Adrenal gland (tissue), 19 donors: ENCODE data around the gene TMEM45A. TPM values are rescaled to one million over a fixed set of nuclear protein-coding genes. Genes with fewer than 3 reads are reported as not detected.
"Not testable (repeated sequence)": the region's sequence is repeated elsewhere in the genome, so short reads cannot be mapped to it uniquely, and the experiment has no call there.

Experiments
- DNase-seq, 7 donors: peaks; one replicate each; pipeline ENCODE4 v3.0.0-alpha.2; 2019 to 2020
- H3K27ac ChIP-seq, 5 donors: fragments of 200-600 bp; sonication (generic) in 4 of 5; 1 replicate in 3 of 5; 2 replicates in 2 of 5; pipeline versions ENCODE4 v1.5.1 to v1.8.0; 2016 to 2020; ENCODE audit warnings: mild to moderate bottlenecking in 1 of 5
- H3K27me3 ChIP-seq: fragments of 200-600 bp; 2 replicates; pipeline ENCODE4 v1.8.0; 2021
- H3K36me3 ChIP-seq, 2 donors: fragments of 200-600 bp; replicated peaks in 1 of 2; 1 replicate in 1 of 2; 2 replicates in 1 of 2; pipeline versions ENCODE4 v1.5.1 to v1.8.0; 2018 to 2022
- H3K4me1 ChIP-seq, 2 donors: fragments of 200-600 bp; replicated peaks in 1 of 2; 1 replicate in 1 of 2; 2 replicates in 1 of 2; pipeline versions ENCODE4 v1.5.1 to v1.8.0; 2018 to 2021
- H3K4me3 ChIP-seq, 4 donors: fragments of 200-600 bp; sonication (generic) in 3 of 4; one replicate each; pipeline ENCODE4 v1.5.1; 2016 to 2018
- H3K9me3 ChIP-seq, 3 donors: fragments of 200-600 bp; sonication (generic) in 1 of 3; replicated peaks in 1 of 3; 1 replicate in 2 of 3; 2 replicates in 1 of 3; pipeline versions ENCODE4 v1.5.1 to v1.8.0; 2016 to 2021
- CTCF ChIP-seq, 6 experiments: fragments of 450-650 bp in 4 of 6; fragments of 200-600 bp in 2 of 6; sonication (generic) in 1 of 6; IDR thresholded peaks; 1 replicate in 5 of 6; 2 replicates in 1 of 6; pipeline versions ENCODE4 v1.5.1 to v1.8.0; 2016 to 2021; ENCODE audit warnings: antibody characterized with exemption in 6 of 6, mild to moderate bottlenecking in 2 of 6, moderate library complexity in 1 of 6
- POLR2A ChIP-seq, 2 donors: fragments of 450-650 bp; IDR thresholded peaks; one replicate each; pipeline ENCODE4 v1.6.1; 2017; ENCODE audit warnings: antibody characterized with exemption in 2 of 2, mild to moderate bottlenecking in 2 of 2, moderate library complexity in 1 of 2
- WGBS, 4 donors: extraction: QIAGEN DNeasy Blood & Tissue Kit in 2 of 4; methylation state at CpG; one replicate each; pipeline versions ENCODE4 v1.1.5 to v1.1.7; 2013 to 2017; 5-methylcytosine and 5-hydroxymethylcytosine counted together
- intact Hi-C, 2 donors: fragments of 100-400 bp; cut with DNase I; formaldehyde crosslinking; loops; one replicate each; pipeline versions ENCODE4 v1.14.1 to v1.15.0; 2022 to 2023
- long read RNA-seq, 10 donors: library from polyadenylated mRNA in 3 of 10; unstranded in 2 of 10; stranded (forward) in 1 of 10; transcript quantifications; one replicate each; pipeline ENCODE4 v2.0.0 and lab custom pipeline, GENCODE V29; 2021 to 2026
- polyA plus RNA-seq, 3 donors: library from polyadenylated mRNA; stranded (reverse); fragments of 200-250 nt in 2 of 3; fragments of 350-450 nt in 1 of 3; fragmentation: Illumina TruSeq in 1 of 3; extraction: RNeasy Lipid Tissue Mini Kit (QIAGEN cat#74804) in 1 of 3; gene quantifications; one replicate each; pipeline ENCODE4 v1.2.3, GENCODE V29; 2013 to 2014
- total RNA-seq, 9 donors: library from RNA; depleted of rRNA in 4 of 9; stranded (reverse); fragments of >200 nt in 4 of 9; fragments of 120-200 nt in 1 of 9; fragmentation: NEBNext Ultra II Directional in 1 of 9; extraction: Animal tissue kit (Norgen Biotek cat#: 25700) in 1 of 9; gene quantifications; one replicate each; pipeline versions ENCODE4 v1.1.0 to v1.2.4, GENCODE V29; 2013 to 2023
- donor health status: healthy with polysubstance abuse.
- donor health status: Bipolar disorder and iron deficiency.
- donor health status: DM: yes; HTN: yes; CAD: no.
- donor health status: DM: no; HTN: no; CAD: no.
- donor health status: DM: no; HTN: no; CAD: no.
- donor health status: DM: yes; HTN: yes; CAD: no.

TMEM45A gene
- total RNA-seq (10 to 100 TPM; 17.7 to 38.7 (median 28.4) TPM), polyA plus RNA-seq (10 to 100 TPM in 2 of 3 donors, 1 to 10 TPM in 1; 9.8 to 33.6 (median 12.2) TPM)
- long read RNA-seq, donor 1, transcript TMEM45A-201 (6 exons, 1,567 nt) = major isoform, 8 of 27 reads
- long read RNA-seq, donor 1, partial matches to known transcripts = 12 of 27 reads
- long read RNA-seq, donor 1, other reads (novel, unspliced or antisense) = 7 of 27 reads
- long read RNA-seq, donor 2, partial matches to known transcripts = 5 of 8 reads
- long read RNA-seq, donor 2, other reads (novel, unspliced or antisense) = 0 of 8 reads
- long read RNA-seq, donor 3, transcript TMEM45A-201 (6 exons, 1,567 nt) = major isoform, 5 of 12 reads
- long read RNA-seq, donor 3, partial matches to known transcripts = 0 of 12 reads
- long read RNA-seq, donor 3, other reads (novel, unspliced or antisense) = 5 of 12 reads
- long read RNA-seq, donor 4, transcript TMEM45A-201 (6 exons, 1,567 nt) = major isoform, 17 of 43 reads
- long read RNA-seq, donor 4, partial matches to known transcripts = 1 of 43 reads
- long read RNA-seq, donor 4, other reads (novel, unspliced or antisense) = 25 of 43 reads
- long read RNA-seq, donor 5, transcript TMEM45A-201 (6 exons, 1,567 nt) = major isoform, 23 of 65 reads
- long read RNA-seq, donor 5, partial matches to known transcripts = 0 of 65 reads
- long read RNA-seq, donor 5, other reads (novel, unspliced or antisense) = 42 of 65 reads
- long read RNA-seq, donor 6, transcript TMEM45A-201 (6 exons, 1,567 nt) = major isoform, 9 of 19 reads
- long read RNA-seq, donor 6, partial matches to known transcripts = 0 of 19 reads
- long read RNA-seq, donor 6, other reads (novel, unspliced or antisense) = 10 of 19 reads
- long read RNA-seq, donor 7, partial matches to known transcripts = 0 of 1 reads
- long read RNA-seq, donor 7, other reads (novel, unspliced or antisense) = 0 of 1 reads
- long read RNA-seq, donor 8, transcript TMEM45A-201 (6 exons, 1,567 nt) = major isoform, 6 of 15 reads
- long read RNA-seq, donor 8, partial matches to known transcripts = 9 of 15 reads
- long read RNA-seq, donor 8, other reads (novel, unspliced or antisense) = 0 of 15 reads
- long read RNA-seq, donor 9, transcript TMEM45A-201 (6 exons, 1,567 nt) = major isoform, 5 of 11 reads
- long read RNA-seq, donor 9, partial matches to known transcripts = 0 of 11 reads
- long read RNA-seq, donor 9, other reads (novel, unspliced or antisense) = 6 of 11 reads
- long read RNA-seq, donor 10, transcript TMEM45A-201 (6 exons, 1,567 nt) = major isoform, 5 of 5 reads
- long read RNA-seq, donor 10, partial matches to known transcripts = 0 of 5 reads
- long read RNA-seq, donor 10, other reads (novel, unspliced or antisense) = 0 of 5 reads

GRCh38 chr3:100492059-100493006 is at the start of gene TMEM45A:
TMEM45A (plus strand) TSS chr3:100492619; CDS start chr3:100555212, 62,593 bp downstream.
- DNase-seq = peak; percentile 96 to 98 (median 97)
- Histone ChIP-seq H3K36me3 (no peaks in the 10 kb centered on the region), H3K27me3 (no peaks in the 10 kb centered on the region), H3K9me3 (no peaks in the 10 kb centered on the region), H3K4me1 (peaks cover 3 to 10% of the 10 kb centered on the region in 2 donors), H3K4me3 (peak within 1 kb of the TSS in 3 of 4 donors; percentile 16 to 78 (median 61)), H3K27ac (peak within 1 kb of the TSS in 4 of 5 donors; percentile 59 to 88 (median 82))
- intact Hi-C loops = no loop called here
- TF ChIP-seq POLR2A (IDR thresholded peaks at IDR 0.05) (peak; percentile 68 to 91), CTCF (IDR thresholded peaks at IDR 0.05) (no peak)
- 0 to 3% (median 0%) methylated on average over 28 to 56 of the region's 56 CpGs for WGBS, 4 donors

DNA sequence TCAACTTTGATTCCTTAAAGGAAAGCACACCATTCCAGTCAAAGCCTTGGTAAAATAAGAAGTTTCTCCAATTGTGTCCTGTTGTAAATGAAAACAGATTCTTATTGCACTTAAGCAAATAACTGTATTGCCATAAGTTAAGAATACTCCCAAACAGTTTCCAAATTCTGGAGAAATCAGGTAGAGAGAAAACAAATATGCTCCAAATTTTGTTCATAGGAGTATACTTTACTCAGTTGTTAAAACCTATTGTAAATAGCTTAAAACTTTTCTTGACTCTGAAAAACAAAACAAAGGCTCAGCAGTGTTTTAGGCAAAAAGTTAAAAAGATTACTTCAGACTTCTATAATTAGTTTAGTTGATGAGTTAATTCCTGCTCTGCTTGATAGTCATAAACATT is 48.7 kb upstream of the TMEM45A start:
- Histone ChIP-seq H3K9me3 (no peaks in the 10 kb centered on the region), H3K27ac (no peak overlapping the region), H3K4me1 (no peaks in the 10 kb centered on the region), H3K36me3 (no peaks in the 10 kb centered on the region), H3K27me3 (no peaks in the 10 kb centered on the region), H3K4me3 (no peak overlapping the region)
- intact Hi-C loops = no loop called here
- no peak for DNase-seq
- TF ChIP-seq POLR2A (IDR thresholded peaks at IDR 0.05) (no peak), CTCF (IDR thresholded peaks at IDR 0.05) (no peak)

- 95 to 99% (median 96%) methylated on average over 3 of the region's 3 CpGs for WGBS, 4 donors
- intact Hi-C loops = not testable (repeated sequence)
Measured at GRCh38 chr3:100447067-100447466, 45.4 kb upstream of the TMEM45A start.

DNA sequence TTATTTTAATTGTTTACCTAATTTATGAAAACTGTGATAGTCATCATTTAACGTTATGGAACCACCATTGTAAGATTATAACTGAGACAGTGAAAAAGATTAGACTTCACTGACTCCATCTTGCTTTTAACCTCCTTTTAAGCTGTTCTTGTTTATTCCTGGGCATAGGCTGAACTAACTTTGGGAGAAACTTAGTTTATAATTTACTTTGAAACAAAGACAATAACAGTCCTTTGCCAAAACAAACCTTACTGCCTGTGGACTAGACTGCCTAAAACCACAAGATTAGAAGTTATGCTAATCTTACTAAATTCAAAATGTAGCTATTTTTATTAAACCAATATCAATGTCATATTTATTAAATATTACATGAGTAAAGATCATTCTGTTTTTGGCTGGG is 44.3 kb upstream of the TMEM45A start:
- WGBS, 4 donors = 91 to 97% (median 95%) methylated on average over 1 of the region's 1 CpG

More at GRCh38 chr3:100447067-100447466, 45.4 kb upstream of the TMEM45A start:
- not testable (repeated sequence) for H3K4me1 ChIP-seq, H3K9me3 ChIP-seq, DNase-seq, H3K36me3 ChIP-seq, H3K4me3 ChIP-seq, H3K27me3 ChIP-seq, H3K27ac ChIP-seq

More for the DNA sequence above, 44.3 kb upstream of the TMEM45A start:
- no peak for DNase-seq
- no peaks in the 10 kb centered on the region for H3K9me3 ChIP-seq
- intact Hi-C loops = no loop called here
- no peak overlapping the region for H3K27ac ChIP-seq
- H3K36me3 ChIP-seq = no peaks in the 10 kb centered on the region
- no peak for TF ChIP-seq POLR2A (IDR thresholded peaks at IDR 0.05)
- TF ChIP-seq CTCF (IDR thresholded peaks at IDR 0.05) = no peak
- no peak overlapping the region for H3K4me3 ChIP-seq
- H3K4me1 ChIP-seq = no peaks in the 10 kb centered on the region
- H3K27me3 ChIP-seq = no peaks in the 10 kb centered on the region
